HepG2 (cell line): ENCODE measurements around the gene MDH1B. TPM values are rescaled to one million over a fixed set of nuclear protein-coding genes. Genes with fewer than 3 reads are reported as not detected.
A peak's percentile ranks its signal among the peaks of the same experiment; 100 is the strongest.

ENCODE experiments used
- ATAC-seq: fragments of 200-7000 bp; cut with Tn5 transposase; 3 replicates; pipeline ENCODE4 v1.9.1; 2020; ENCODE audit warnings: mild to moderate bottlenecking, moderate library complexity
- BruUV-seq: library from RNA; stranded (reverse); fragments of 400-500 nt; replicated peaks from 2 replicates; lab custom pipeline; 2021; lab: Mats Ljungman, UMichigan
- CTCF ChIA-PET: fragments of 300-600 bp; formaldehyde crosslinking; extraction: SDS; loops from one replicate; lab custom pipeline; 2021; ENCODE audit warnings: low total read pairs, inconsistent platforms, low intra/inter-chr PET ratio; lab: Yijun Ruan, JAX
- POLR2A ChIA-PET: fragments of 350-600 bp; sonication (Branson Sonifier 250); formaldehyde crosslinking; loops from one replicate; lab custom pipeline; 2020; ENCODE audit warnings: antibody characterized with exemption, inconsistent platforms; lab: Yijun Ruan, JAX
- DNase-seq: peaks from one replicate; pipeline ENCODE4 v3.0.0-alpha.2; 2015; ENCODE audit warnings: low spot score
- FAIRE-seq: peaks from 3 replicates; lab custom pipeline; 2011; peaks lifted over from hg19 to GRCh38; lab: Jason Lieb, UNC
- H2AFZ ChIP-seq: one replicate; pipeline ENCODE4 v1.6.1; 2011; ENCODE audit warnings: low read length, inconsistent platforms
- H3K27ac ChIP-seq: fragments of 300-600 bp; 3 replicates; pipeline ENCODE4 v1.8.0; 2011; ENCODE audit warnings: mixed run types, mild to moderate bottlenecking, mixed read lengths, low read length, inconsistent platforms; ENCODE audit not compliant: insufficient read depth; ENCODE audit errors: extremely low read length
- H3K27me3 ChIP-seq, 2 experiments: fragments of 200-600 bp in 1 of 2; 2 replicates in 1 of 2; 3 replicates in 1 of 2; pipeline versions ENCODE4 v1.6.0 to v1.8.0; 2011; ENCODE audit warnings: low read length in 2 of 2, mild to moderate bottlenecking in 2 of 2, moderate library complexity in 2 of 2, inconsistent platforms in 1 of 2; ENCODE audit not compliant: insufficient read depth in 2 of 2, control insufficient read depth in 1 of 2
- H3K36me3 ChIP-seq, 2 experiments: fragments of 200-600 bp in 1 of 2; replicated peaks in 1 of 2; 2 replicates in 1 of 2; 3 replicates in 1 of 2; pipeline versions ENCODE4 v1.5.1 to v1.8.0; 2011; ENCODE audit warnings: low read length in 2 of 2, inconsistent platforms in 1 of 2; ENCODE audit not compliant: insufficient read depth in 2 of 2, control insufficient read depth in 1 of 2
- H3K4me1 ChIP-seq: 2 replicates; pipeline ENCODE4 v1.5.1; 2012; ENCODE audit warnings: low read length, inconsistent platforms; ENCODE audit not compliant: insufficient read depth
- H3K4me2 ChIP-seq: 2 replicates; pipeline ENCODE4 v1.6.0; 2011; ENCODE audit warnings: low read depth, low read length, inconsistent platforms
- H3K4me3 ChIP-seq, 3 experiments: fragments of 200-600 bp in 1 of 3; sonication (generic), shearing (Covaris generic) in 1 of 3; replicated peaks in 1 of 3; 2 replicates each; pipeline ENCODE4 v1.5.1; 2011 to 2016; ENCODE audit warnings: low read length in 3 of 3, inconsistent platforms in 2 of 3, low read depth in 2 of 3, mild to moderate bottlenecking in 2 of 3, control low read depth in 1 of 3, mixed read lengths in 1 of 3; ENCODE audit not compliant: insufficient read depth in 1 of 3
- H3K79me2 ChIP-seq: one replicate; pipeline ENCODE4 v1.6.1; 2011; ENCODE audit warnings: low read length, inconsistent platforms; ENCODE audit not compliant: insufficient read depth
- H3K9ac ChIP-seq: 2 replicates; pipeline ENCODE4 v1.6.0; 2011; ENCODE audit warnings: mild to moderate bottlenecking, low read depth, low read length, inconsistent platforms; ENCODE audit not compliant: insufficient read depth
- H3K9me3 ChIP-seq: 2 replicates; pipeline ENCODE4 v1.5.1; 2012; ENCODE audit warnings: mild to moderate bottlenecking, low read length
- H4K20me1 ChIP-seq: 2 replicates; pipeline ENCODE4 v1.6.0; 2011; ENCODE audit warnings: inconsistent platforms, mild to moderate bottlenecking, low read length, moderate library complexity; ENCODE audit not compliant: insufficient read depth
- ATF7 ChIP-seq, 2 experiments: fragments of 450-650 bp in 1 of 2; sonication (generic) in 1 of 2; formaldehyde crosslinking in 1 of 2; IDR thresholded peaks; 2 replicates each; pipeline versions ENCODE4 v1.4.0 to v1.6.1; 2016 to 2020; ENCODE audit warnings: antibody characterized with exemption in 1 of 2, mild to moderate bottlenecking in 1 of 2, missing genetic modification reagents in 1 of 2
- CEBPB ChIP-seq: IDR thresholded peaks from 2 replicates; pipeline ENCODE4 v1.6.1; 2011; ENCODE audit warnings: low read depth, low read length, improper control_type of control experiment, borderline replicate concordance
- CREB1 ChIP-seq, 2 experiments: fragments of 450-650 bp in 1 of 2; IDR thresholded peaks; 2 replicates each; pipeline ENCODE4 v1.6.1; 2016 to 2017; ENCODE audit warnings: control low read depth in 1 of 2, mild to moderate bottlenecking in 1 of 2, missing compliant biosample characterization in 1 of 2, missing genetic modification characterization in 1 of 2
- ISX ChIP-seq: sonication (generic); formaldehyde crosslinking; conservative IDR thresholded peaks from 2 replicates; pipeline ENCODE4 v1.5.0; 2020; ENCODE audit warnings: missing genetic modification reagents
- PITX1 ChIP-seq: sonication (generic); formaldehyde crosslinking; IDR thresholded peaks from 2 replicates; pipeline ENCODE4 v1.5.1; 2020; ENCODE audit warnings: mild to moderate bottlenecking, missing genetic modification reagents
- SNAI1 ChIP-seq: sonication (generic); formaldehyde crosslinking; IDR thresholded peaks from 2 replicates; pipeline ENCODE4 v1.5.0; 2020; ENCODE audit warnings: mild to moderate bottlenecking, missing genetic modification reagents, borderline replicate concordance
- ZFP82 ChIP-seq: sonication (generic); formaldehyde crosslinking; IDR thresholded peaks from 2 replicates; pipeline ENCODE4 v1.5.1; 2020; ENCODE audit warnings: mild to moderate bottlenecking, missing genetic modification reagents, borderline replicate concordance
- ZNF224 ChIP-seq: sonication (generic); formaldehyde crosslinking; IDR thresholded peaks from 2 replicates; pipeline ENCODE4 v1.5.0; 2020; ENCODE audit warnings: mild to moderate bottlenecking, missing genetic modification reagents
- ZNF605 ChIP-seq: sonication (generic); formaldehyde crosslinking; IDR thresholded peaks from 2 replicates; pipeline ENCODE4 v1.8.0; 2022; ENCODE audit warnings: mild to moderate bottlenecking, missing genetic modification reagents
- ZNF816 ChIP-seq: sonication (generic); formaldehyde crosslinking; IDR thresholded peaks from 2 replicates; pipeline ENCODE4 v1.8.0; 2022; ENCODE audit warnings: missing genetic modification reagents, mild to moderate bottlenecking, borderline replicate concordance
- ZSCAN29 ChIP-seq: sonication (generic); formaldehyde crosslinking; conservative IDR thresholded peaks from 2 replicates; pipeline ENCODE4 v1.4.0; 2020; ENCODE audit warnings: mild to moderate bottlenecking, missing genetic modification reagents
- WGBS: methylation state at CpG from one replicate; pipeline ENCODE4 v1.1.6; 2017; ENCODE audit warnings: low lambda C conversion rate; 5-methylcytosine and 5-hydroxymethylcytosine counted together
- in situ Hi-C: cut with HindIII; loops from 2 replicates; pipeline ENCODE4 v1.10.0; 2017; ENCODE audit warnings: low pct_unique_long_range_greater_than_20kb; ENCODE audit not compliant: extremely low pct_ligation_motif_present
- intact Hi-C: fragments of 100-400 bp; cut with micrococcal nuclease; formaldehyde crosslinking; loops from one replicate; pipeline ENCODE4 v1.10.0; 2022; ENCODE audit not compliant: unreplicated experiment
- polyA plus RNA-seq, 8 experiments: library from polyadenylated mRNA; depleted of rRNA in 3 of 8; stranded (reverse) in 7 of 8; unstranded in 1 of 8; fragments of >200 nt; fragmentation: Illumina TruSeq in 4 of 8; extraction: Trizol in 4 of 8; gene quantifications; 2 replicates each; pipeline versions ENCODE4 v1.2.1 to v1.2.3, GENCODE V29; 2011 to 2016; ENCODE audit warnings: low read depth in 4 of 8, missing spikeins in 1 of 8, mixed read lengths in 1 of 8; ENCODE audit not compliant: insufficient read depth in 1 of 8
- total RNA-seq, 5 experiments: library from RNA; depleted of rRNA; stranded (reverse); fragments of >200 nt; fragmentation: Illumina TruSeq; extraction: Trizol; gene quantifications; 2 replicates each; pipeline ENCODE4 v1.2.3, GENCODE V29; 2016; ENCODE audit warnings: low read depth in 1 of 5
- TF ChIP-seq, protein P1 (sequence below): sonication (generic); formaldehyde crosslinking; IDR thresholded peaks from 2 replicates; pipeline ENCODE4 v1.8.1; 2023; ENCODE audit warnings: mild to moderate bottlenecking, moderate library complexity, missing genetic modification reagents

Gene MDH1B
- total and polyA plus RNA-seq, 2 of the 13 experiments (the other 11 are each of a cell fraction or from before 2014, with no cell fraction given): 0.17 to 0.86 TPM

DNA sequence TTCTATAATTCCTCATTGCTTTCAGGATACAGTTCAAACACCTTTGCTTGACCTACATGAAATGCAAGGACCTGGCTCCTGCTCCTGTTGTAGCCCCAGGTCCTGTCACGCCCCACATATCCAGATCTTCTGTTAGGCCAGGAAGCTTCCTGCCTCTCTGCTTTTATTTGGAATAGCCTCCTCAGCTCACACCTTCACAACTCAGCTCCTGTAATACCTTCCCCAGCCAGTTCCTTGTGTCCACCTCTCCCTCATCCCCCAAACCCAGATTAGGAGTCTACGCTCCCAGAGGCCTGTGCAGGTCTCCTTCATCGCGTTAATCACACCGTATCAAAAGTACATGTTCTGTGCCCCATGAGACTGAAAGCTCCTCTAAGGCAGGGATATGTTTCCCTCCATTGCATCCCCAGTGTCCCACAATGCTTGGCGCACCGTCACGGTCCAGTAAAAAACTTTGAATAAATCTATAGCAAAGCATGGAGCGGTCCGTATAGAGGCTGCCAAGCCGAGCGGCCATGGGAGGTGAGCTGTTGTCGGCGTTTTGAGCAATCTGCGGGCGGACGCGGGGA lies 371 bp downstream of the MDH1B start (continued):
- TF ChIP-seq, protein P1, sequence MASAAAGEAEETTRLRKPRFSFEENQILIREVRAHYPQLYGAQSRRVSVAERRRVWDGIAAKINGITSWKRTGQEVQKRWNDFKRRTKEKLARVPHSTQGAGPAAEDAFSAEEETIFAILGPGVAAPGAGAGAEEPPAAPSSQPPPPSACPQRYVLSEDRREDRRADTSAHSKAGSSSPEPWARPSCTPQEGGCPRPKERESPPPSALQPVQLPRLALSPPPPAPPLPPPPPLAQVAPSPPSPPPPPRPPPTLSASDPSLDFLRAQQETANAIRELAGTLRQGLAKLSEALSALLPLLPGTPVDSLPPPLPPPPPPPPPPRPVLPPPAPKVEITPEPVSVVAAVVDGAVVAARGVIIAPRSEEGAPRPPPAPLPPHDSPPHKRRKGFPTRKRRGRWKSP (CRISPR knock-in tag): no peak
- TF ChIP-seq ZSCAN29 (CRISPR knock-in tag) (0 out of 2 replicates have a peak, but pooled peaks have one; percentile 2), ZNF224 (CRISPR knock-in tag) (peak; percentile 42; the same call in 1 of the 2 replicates), CEBPB (peak; percentile 27; the same call in 1 of the 2 replicates), ISX (0 out of 2 replicates have a peak, but pooled peaks have one; percentile 17), ZFP82 (CRISPR knock-in tag) (peak; percentile 46; the same call in 1 of the 2 replicates), ZNF605 (CRISPR knock-in tag) (peak; percentile 36; the same call in 1 of the 2 replicates), ZNF816 (0 out of 2 replicates have a peak, but pooled peaks have one; percentile 19), PITX1 (0 out of 2 replicates have a peak, but pooled peaks have one; percentile 6)
- TF ChIP-seq, all 625 proteins: peak for 22

DNA sequence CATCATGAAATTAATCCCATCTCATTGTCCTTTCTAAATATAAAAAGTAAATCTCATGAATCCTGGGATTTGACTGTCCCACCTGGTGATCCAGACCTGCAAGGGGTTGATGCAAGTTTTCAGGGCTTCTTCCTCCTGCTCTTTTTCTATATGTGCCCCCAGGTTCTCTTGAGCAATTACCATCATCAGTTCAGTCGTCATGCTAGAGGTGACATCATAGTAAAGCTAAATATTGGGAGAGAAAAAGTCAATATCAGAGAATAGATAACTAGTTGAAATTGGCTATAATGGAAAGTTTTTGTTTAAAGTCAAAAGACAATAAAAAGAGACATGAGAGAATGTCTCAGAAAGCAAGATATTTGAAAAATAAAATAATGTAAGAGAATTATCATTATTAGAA lies 8.3 kb downstream of the MDH1B start:
- H3K9me3 ChIP-seq: no peaks in the 10 kb centered on the region
- FAIRE-seq (no peak), ATAC-seq (no peak), DNase-seq (no peak)
- in situ Hi-C loops (no loop called here), intact Hi-C loops (no loop called here)
- no peaks in the 10 kb centered on the region for H3K79me2 ChIP-seq
- H3K27ac ChIP-seq: no peak overlapping the region
- 2% methylated on average over 1 of the region's 1 CpG for WGBS
- H3K9ac ChIP-seq: no peak overlapping the region
- peaks cover 0 to 6% of the 10 kb centered on the region in 2 experiments; a peak in 1 of 5 replicates for H3K27me3 ChIP-seq
- H3K4me3 ChIP-seq: no peak overlapping the region
- H4K20me1 ChIP-seq: no peaks in the 10 kb centered on the region
- POLR2A ChIA-PET: no interaction called here
- no peaks in the 10 kb centered on the region for H3K4me1 ChIP-seq
- TF ChIP-seq ATF7 (IDR thresholded peaks at IDR 0.05): peak; percentile 69; the same call in 1 of the 2 replicates
- no peak for TF ChIP-seq ATF7 (CRISPR knock-in tag; IDR thresholded peaks at IDR 0.05)
- no peak for TF ChIP-seq SNAI1 (CRISPR knock-in tag)
- peak; percentile 55; the same call in 1 of the 2 replicates for TF ChIP-seq CREB1 (IDR thresholded peaks at IDR 0.05)
- TF ChIP-seq CREB1 (CRISPR knock-in tag; IDR thresholded peaks at IDR 0.05): no peak
- H3K36me3 ChIP-seq: no peaks in the 10 kb centered on the region
- H3K4me2 ChIP-seq: no peak overlapping the region
- no peak overlapping the region for H2AFZ ChIP-seq
- CTCF ChIA-PET: no interaction called here
- BruUV-seq: no TSS peak
